GM12891 (cell line): ENCODE results near the gene REEP5.

Source experiments
- POLR2A ChIP-seq: IDR thresholded peaks from 2 replicates; pipeline ENCODE4 v1.6.1; 2011; ENCODE audit warnings: low read depth, low read length, control low read depth
- POLR2AphosphoS5 ChIP-seq: IDR thresholded peaks from 2 replicates; pipeline ENCODE4 v1.6.1; 2011; ENCODE audit warnings: low read depth, low read length, control low read depth
- SPI1 ChIP-seq: IDR thresholded peaks from 2 replicates; pipeline ENCODE4 v1.6.1; 2011; ENCODE audit warnings: low read depth, low read length, control low read depth
- TAF1 ChIP-seq: IDR thresholded peaks from 2 replicates; pipeline ENCODE4 v1.6.1; 2011; ENCODE audit warnings: low read depth, low read length, control low read depth

DNA sequence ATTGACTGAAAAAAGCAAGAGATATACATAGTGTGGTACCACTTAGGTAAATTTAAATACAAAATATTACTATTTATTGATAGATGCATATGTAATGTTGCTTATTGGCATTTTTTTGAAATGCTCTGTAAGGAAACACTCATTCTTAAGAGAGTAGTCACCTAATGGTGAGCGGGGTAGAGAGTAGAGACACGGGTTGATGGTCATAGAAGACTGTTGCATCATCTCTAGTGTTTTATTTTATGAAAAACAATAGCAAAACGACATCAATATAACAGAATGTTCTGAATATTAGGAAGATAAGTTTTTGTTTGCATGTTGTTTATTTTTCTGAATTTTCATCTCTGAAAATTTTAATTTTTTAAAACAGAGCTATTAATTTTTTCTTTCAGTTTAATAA is 56.9 kb downstream of the REEP5 start:
- TF ChIP-seq POLR2A (no peak), POLR2AphosphoS5 (no peak), TAF1 (no peak), SPI1 (no peak)
